NCI-H82 (cell line): ENCODE results near the gene PCNX2.
"Not testable (repeated sequence)": the region's sequence is repeated elsewhere in the genome, so short reads cannot be mapped to it uniquely, and the experiment has no call there.

Source experiments
- DNase-seq: peaks from one replicate; lab custom pipeline; 2025; lab: John Stamatoyannopoulos, UW

The PCNX2 gene

DNA sequence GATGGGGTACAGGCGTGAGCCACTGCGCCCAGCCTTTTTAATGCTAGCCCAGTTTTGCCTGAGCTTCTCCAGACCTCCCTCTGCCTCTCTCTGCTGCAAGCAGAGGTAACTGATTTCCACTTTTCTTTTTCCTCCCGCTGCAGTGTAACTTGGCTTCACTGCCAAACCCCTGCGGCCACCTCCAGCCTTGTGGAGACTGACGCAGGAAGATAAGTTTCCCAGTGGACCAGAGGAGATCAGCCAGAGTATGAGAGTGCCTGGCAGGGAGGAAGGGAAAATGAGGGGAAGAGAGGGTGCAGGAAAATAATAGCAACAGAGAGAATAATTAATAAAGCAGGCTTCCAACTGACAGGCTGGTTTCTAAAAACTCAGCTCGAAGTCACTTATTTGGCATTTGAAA lies 143.7 kb downstream of the PCNX2 start:
- DNase-seq, result no peak

DNA sequence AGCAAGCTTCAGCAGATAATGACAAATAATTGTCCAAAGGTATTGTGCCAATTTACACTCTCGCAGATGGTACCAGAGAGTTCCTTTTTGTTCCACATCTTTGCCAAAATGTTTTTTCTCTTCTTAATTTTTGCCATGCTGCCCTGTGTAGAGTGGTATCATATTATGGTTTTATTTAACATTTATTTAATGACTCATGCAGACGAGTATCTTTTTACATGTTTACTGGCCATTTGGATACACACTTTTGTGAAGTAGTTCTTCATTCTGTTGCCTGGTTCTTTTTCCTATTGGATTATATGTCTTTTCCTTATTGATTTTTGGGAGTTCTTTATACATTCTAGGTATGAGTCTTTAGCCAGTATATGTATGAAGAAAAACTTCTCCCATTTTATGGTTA lies 151.1 kb downstream of the PCNX2 start:
- no peak for DNase-seq

DNA sequence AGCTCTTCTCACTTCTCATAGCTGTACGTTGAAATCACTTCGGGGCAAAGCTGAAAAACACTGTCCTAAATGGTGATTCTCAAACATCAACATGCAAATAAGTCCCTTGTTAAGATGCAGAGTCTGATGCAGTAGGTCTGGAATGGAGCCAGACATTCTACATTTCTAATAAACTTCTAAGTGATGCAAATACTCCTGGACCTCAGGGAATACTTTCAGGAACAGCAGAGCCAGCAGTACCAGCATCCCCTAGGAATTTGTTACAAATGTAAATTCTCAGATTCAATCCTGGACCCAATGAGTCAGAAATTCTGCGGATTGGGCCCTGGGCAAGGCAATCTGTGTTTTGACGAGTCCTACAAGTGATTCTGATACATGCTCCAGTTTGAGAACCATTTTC lies 152.3 kb downstream of the PCNX2 start:
- no peak for DNase-seq

DNA sequence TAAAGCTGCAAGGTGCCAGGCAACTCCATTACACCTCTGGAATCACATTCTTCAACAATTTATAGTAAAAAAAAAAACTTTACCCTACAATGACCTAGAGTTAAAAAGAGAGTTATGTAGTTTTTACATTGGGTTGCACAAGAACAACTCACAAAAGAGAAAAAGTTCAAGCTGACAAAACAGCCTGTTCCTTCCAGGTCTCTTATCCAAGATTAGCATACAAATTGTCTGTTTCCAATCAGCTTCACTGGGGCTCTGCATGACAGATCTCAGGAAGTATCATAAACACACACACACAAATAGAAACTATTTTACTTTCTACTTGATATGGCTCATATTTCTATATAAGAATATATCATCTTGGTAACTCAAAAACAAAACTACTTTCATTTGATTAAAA lies 154.6 kb downstream of the PCNX2 start:
- no peak for DNase-seq

DNA sequence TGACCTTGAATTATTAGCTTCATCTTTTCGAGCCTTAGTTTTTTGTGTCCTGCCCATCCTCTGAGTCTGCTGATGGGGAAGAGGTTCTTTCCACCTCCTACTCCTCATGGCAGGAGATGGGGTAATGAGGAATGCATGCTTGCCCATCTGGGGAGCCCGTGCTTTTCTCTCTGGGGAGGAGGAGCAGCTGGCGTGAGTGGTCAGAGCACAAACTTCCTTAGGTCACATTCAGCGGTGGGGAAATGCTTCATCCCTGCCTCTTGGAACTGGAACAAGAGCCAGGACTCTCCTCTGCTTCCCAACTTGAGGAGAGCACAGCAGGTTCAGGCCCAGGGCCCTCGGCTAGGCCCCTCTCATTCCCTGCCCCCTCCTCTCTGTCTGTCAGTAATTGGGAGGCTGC lies 155.0 kb downstream of the PCNX2 start:
- no peak for DNase-seq

DNA sequence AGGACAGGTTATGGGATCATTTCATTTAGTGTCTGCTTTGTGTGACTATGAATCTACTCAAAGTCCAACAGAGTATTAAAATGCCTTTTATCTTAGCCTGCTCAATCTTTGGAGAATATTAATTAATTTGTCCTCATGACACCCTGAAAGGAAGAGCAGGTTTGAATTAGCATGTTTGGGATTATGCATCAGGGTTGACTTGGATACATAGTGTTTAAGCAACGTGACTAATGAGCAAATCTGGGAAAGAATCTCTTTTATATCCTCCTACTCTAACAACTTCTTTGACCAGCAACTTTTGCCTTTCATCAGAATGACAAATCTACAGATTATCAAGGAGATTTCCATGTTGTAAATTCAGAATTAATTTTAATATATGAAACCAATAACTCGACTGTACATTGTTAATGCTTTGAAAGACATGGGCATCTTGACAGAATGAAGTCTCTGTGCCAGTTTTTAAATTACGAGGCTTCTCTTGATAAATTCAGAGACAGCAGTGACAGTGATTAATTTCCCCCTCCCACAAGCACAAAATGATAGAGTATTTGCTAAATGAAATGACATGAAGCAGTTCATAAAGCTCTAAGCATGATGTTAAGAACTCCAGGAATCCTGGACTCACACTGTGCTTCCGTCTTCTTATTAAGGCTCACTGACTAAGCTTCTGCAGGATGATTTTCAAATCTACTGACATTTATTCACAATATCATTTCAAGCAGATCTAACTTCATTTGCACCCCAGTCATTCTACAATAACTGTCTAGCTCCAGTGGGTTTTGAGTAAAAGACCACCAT lies 156.5 kb downstream of the PCNX2 start:
- no peak for DNase-seq

DNA sequence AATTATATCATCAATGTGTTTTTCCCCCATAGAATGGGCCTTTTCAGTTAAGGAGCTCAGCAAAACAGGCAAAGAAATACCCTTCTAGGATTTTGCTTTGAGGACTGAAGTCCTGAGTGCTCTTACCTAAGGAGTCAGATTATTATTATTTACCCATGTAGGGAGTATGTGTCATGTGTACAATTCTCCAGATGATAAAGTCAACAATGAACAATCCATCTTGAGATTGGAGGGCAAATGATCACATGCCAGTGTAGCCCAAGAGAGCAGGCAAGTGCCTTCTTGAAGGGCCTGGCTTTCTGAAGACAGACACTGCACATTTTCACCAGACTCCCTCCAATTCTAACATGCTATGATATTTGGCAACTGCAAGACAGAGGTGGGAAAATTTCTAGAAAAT lies 159.7 kb downstream of the PCNX2 start:
- DNase-seq, result no peak

DNA sequence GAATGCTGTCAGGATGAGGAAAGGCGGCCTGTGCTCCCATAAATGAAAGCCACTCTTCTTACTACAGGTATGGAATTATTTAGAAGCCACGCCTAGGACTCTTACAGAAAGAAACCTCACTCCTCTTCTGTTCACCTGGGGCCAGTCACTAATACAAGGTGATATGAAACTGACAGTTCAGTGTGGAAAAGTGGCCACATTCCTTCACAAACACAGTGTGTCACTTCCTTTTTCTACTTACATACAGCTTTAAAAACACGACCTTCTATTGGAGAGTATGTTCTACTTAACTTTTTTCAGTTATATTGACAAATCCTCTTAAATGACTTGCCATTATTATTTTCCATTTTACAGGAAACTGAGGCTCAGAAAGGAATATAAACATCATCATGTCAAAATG lies 163.1 kb downstream of the PCNX2 start:
- no peak for DNase-seq

DNA sequence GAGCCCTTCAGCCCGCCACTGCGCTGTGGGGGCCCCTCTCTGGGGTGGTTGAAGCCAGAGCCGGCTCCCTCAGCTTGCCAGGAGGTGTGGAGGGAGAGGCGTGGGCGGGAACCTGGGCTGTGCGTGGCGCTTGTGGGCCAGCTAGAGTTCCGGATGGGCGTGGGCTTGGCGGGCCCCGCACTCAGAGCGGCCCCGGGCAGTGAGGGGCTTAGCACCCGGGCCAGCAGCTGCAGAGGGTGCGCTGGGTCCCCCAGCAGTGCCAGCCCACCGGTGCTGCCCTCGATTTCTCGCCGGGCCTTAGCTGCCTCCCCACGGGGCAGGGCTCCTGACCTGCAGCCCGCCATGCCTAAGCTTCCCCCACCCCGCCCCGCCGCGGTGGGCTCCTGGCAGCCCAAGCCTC lies 166.5 kb downstream of the PCNX2 start:
- not testable (repeated sequence) for DNase-seq

DNA sequence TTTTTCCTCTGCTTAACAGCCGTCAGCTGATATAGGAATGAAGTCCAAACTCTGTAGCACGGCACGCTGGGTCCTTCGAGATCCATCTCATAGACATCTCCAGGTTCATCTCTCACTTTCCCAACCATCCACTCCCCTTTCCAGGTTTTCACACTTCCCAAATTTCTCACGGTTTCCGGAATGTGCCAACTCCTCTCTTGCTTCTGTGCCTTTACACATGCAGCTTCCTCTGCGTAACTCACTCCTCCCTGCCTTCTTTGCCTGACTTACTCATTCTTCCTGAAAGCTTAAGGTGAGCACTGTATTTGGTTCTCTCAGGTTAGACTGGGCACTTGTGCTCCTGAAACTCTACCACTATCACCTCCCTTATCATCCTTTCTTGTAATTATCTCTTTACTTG lies 168.4 kb downstream of the PCNX2 start:
- DNase-seq, result no peak

DNA sequence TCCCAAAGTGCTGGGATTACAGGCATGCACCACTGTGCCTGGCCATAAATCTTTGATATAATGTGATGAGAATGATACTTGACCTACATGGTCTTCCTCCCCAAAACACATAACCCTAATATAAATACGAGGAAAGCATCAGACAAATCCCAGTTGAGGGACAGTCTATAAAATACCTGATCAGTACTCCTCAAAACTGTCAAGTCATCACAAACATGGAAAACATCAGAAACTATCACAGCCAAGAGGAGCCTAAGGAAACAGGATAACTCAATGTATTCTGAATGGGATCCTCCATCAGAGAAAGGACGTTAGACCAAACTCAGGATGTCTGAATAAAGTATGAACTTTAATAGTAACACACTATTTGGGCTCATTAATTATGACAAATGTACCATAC lies 172.7 kb downstream of the PCNX2 start:
- no peak for DNase-seq

DNA sequence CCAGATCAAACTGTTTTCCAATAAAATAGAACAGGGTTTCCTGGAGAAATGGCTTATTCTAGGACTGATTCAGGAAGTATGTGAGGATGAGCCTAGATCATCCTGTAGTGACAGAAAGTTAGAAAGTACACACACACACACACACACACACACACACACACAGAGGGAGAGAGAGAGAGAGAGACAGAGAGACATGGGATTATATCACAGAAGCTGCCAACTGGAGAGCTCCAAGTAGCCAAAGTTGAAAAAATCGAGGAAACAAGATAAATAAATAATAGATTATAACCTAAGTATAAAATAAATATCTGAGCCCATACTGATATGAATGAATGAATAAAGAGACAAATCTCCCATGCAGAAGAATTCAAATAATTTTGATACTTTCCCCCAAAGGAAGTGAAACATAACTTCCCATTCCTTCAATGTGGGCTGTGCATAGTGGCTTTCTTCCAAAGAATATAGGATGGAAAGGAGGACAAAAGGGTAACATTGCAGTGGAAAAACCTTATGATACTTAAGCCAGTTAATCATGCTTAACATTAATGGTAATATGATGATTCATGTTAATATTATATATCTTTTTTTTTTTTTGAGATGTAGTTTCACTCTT lies 173.5 kb downstream of the PCNX2 start:
- DNase-seq, result no peak

DNA sequence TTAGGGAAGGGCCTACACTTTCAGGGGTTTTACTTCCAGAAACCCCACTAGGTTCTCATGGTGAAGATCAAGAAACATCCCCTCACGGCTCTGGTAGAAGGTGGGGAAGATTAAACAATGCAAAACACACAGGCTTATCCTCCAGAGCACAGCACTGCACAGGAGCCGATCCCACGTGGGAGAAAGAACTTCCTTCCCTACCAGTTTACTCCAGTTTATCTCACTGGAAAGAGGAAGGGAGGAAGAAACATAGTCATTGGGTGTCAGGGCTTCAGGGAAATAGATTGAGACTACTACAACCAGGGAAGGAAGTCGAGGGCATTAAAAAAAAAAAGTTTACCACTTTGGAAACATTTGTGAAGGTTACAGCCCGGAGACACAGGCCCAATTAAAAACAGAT lies 180.7 kb downstream of the PCNX2 start:
- DNase-seq, result no peak

DNA sequence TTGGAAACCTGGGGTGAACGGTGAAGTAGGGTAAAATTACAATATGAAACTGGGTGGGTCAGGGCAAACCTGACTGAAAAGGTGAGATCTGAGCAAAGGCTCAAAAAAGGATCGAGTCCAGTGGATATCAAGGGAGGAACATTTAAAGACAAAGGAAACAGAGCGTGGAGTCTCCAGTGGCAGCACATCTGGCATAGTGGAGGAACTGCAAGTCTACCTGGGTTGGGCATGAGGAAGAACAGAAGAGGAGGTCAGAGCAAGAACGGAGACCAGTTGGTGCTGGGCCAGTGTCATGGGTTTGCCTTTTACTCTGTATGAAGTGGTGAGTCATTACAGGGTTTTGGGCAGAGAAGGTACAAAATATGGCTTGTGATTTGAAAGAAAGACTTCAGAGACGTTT lies 181.4 kb downstream of the PCNX2 start:
- no peak for DNase-seq

DNA sequence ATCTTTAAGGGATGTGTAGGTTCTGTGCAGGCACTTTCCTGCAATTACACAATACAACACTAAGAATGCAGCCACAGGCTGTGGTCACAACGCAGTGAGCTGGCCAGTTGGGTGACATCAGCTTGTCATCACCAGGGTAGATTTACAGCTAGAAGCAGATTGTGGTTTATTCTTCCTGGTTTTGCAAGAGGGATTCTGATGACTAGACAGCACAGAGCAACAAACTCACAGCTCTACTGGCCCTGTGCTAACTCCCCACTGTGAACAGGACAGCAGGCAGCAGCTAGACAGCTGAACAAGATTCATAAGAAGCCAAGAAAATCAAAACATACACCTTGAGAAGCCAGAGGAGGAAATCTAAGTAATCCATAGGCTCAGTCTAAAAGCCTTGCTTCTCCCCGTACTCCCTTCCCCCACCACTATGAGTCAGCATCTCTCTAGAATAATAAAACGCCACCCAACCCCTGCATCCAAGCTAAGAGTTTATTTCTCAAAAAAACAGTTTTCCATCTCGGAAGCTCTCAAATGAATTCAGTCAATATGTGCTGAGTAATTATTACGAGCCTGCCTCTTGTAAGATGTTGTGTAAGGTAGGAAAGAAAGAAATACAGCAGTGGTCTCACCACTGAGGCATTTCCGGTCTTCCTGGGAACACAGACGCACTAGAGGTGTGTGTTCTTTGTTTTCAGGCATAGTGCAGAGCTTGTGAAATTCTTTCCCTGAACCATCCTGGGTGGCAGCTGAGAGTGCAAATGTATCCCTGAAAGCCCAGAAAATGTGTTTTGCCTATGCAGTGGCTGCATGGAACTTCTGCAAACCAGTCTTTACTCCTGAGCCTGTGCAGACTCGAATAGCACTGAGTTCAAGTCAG lies 182.3 kb downstream of the PCNX2 start:
- peak; percentile 23 for DNase-seq

DNA sequence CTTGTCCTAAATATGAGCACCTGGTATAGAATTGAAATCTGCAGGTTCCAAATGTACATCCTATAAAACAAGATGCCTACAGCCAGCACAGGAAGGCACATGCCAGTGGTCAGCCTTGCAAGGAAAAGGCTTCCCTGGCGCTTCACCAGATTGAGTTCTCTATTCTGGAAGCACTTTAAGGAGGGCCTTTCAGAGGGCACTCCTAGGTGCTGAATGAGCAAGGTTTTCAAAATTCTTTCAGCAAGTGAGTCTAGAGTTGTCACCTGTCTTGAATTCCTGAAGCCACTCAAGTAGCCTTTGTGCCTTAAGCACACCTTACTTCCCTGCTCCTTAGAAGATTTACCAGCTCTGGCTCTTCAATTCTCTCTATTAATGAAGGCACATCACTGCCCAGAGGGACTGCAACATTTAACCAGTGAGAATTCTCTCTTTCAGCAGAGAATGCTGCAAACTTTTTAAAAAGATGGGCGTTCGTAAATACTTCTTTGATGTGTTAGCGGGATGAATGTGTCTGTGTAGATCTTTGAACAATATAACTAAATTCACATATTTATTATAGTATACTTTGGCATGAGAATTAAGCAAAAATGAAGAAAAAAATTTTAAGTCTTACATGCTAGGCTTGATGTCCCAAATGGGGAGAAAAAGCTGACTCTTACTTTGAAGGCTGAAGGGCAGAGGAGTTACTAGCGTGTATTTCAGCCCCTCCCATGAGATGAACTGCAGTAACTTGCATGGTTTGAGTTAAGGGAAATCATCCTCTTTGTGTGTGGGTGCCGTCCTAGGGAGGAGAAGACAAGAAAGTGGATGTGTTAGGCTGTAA lies 183.1 kb downstream of the PCNX2 start:
- DNase-seq, result no peak

DNA sequence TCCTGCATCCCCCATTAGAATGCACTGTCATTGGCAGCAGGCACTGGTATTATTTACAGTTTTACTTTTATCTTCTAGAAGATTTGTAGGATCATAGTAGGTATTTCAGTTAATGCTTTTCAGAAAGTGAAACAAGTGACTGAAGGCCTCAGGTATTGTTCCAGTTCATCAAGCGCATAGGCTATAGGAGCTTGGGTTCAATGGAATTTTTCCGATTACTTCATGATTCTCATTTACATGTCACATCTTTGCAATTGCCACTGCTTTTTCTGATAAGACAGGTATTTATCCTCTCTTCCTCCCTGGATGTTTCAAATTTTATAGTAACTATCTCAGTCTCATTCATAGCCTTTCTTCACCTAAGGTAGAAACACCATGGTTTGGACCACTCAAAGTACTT lies 183.8 kb downstream of the PCNX2 start:
- no peak for DNase-seq

DNA sequence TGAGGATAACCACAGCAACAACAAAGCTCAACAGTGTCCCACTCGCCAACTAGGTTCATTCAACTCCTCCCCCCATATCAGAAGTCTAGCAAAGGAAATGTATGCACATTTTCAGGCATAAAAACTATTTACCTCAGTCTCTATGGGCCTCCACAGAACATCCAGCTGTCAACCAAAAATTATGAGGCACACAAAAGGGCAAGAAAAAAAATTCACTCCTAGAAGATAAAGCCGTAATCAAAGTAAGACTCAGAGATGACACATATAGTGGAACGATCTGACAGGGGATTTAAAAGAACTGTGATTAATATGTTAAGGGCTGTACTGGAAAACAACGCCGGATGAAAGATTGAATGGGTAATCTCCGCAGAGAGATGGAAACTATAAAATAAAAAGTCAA lies 186.4 kb downstream of the PCNX2 start:
- no peak for DNase-seq

DNA sequence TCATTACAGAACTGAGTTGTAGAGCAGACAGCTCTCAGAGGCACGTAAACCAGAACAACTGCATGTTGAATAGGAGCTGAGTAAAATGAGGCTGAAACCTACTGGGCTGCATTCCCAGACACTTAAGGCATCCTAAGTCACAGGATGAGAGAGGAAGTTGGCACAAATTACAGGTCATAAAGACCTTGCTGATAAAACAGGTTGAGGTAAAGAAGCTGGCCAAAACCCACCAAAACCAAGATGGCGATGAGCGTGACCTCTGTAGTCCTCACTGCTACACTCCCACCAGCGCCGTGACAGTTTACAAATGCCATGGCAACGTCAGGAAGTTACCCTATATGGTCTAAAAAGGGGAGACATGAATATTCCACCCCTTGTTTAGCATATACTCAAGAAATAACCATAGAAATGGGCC lies 187.8 kb downstream of the PCNX2 start:
- not testable (repeated sequence) for DNase-seq

DNA sequence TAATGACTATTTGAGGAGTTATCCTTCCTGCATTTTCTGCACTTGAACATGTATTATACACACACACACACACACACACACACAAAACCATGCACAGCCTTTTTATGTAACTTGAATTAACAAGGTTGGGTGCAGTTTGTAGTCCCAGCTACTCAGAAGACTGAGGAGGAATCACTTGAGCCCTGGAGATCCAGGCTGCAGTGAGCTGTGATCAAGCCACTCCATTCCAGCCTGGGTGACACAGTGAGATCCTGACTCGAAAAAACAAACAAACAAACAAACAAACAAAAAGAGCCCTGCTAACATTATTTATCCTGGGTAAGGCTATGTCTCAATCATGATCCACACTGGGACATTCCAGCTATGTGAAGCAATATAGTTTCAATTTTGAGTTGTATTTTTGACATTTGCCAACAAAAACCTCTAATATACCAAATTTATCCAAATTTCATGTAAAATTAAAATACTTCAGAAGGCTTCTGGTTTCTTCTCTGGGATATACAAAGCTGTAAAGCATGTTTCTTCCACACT lies 188.3 kb downstream of the PCNX2 start:
- DNase-seq, result no peak

DNA sequence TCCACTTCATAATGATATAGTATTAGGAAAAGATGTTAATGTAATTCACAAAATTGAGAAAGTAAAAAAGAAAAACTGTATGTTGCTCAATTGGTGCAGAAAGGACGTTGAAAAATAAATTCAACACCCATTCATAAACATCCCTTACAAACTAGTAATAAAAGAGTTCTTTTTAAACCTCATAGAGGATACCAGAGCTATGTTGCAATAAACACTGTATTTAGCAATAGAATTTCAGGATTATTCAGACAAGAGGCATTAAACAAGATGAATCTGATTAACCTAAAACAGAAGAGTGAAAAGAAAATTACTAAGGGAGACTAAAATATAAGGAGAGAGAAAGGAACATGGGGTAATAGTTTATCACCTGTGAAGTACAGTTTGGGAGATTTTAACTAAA lies 190.3 kb downstream of the PCNX2 start:
- DNase-seq, result no peak

DNA sequence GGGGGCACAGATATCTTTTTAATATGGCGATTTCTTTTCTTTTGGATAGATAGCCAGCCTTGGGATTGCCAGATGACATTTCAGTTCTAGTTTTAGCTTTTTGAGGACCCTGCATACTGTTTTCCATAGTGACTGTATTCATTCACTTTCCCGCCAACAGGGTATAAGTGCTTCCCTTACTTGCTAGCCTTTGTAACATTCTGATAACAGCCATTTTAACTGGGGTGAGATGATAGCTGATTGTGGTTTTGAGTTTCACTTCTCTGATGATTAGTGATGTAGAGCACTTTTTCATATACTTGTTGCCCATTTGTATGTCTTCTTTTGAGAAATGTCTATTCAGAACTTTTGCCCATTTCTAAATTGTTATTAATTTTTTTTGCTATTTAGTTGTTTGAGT lies 193.2 kb downstream of the PCNX2 start:
- no peak for DNase-seq
